Mammary epithelial cell (primary cell): ENCODE results near the gene TCF7.

Source experiments
- CTCF ChIP-seq, 2 donors: IDR thresholded peaks in 1 of 2; conservative IDR thresholded peaks in 1 of 2; 2 replicates each; pipeline ENCODE4 v1.5.1; 2011 to 2012; ENCODE audit warnings: inconsistent platforms in 2 of 2, low read length in 2 of 2, mild to moderate bottlenecking in 2 of 2, control low read depth in 1 of 2, low read depth in 1 of 2; ENCODE audit not compliant: insufficient read depth in 1 of 2; ENCODE audit errors: extremely low read depth in 1 of 2
- EZH2 ChIP-seq: IDR thresholded peaks from 2 replicates; pipeline ENCODE4 v1.6.1; 2012; ENCODE audit warnings: low read length, inconsistent platforms, borderline replicate concordance

GRCh38 chr5:134086225-134086942 is 28.1 kb upstream of the TCF7 start:
- TF ChIP-seq CTCF (conservative IDR thresholded peaks at IDR 0.05 in 1 of 2, IDR thresholded peaks at IDR 0.05 in 1 of 2; ENCODE audit: extremely low read depth in 1 of 2, insufficient read depth in 1 of 2, low read depth in 1 of 2, low read length in 2 of 2), result no peak
- TF ChIP-seq EZH2, result no peak
